ENCODE data around the gene BASP1.
A peak's percentile ranks its signal among the peaks of the same experiment; 100 is the strongest.

Gene BASP1

GRCh38 chr5:17203329-17204132 is 13.9 kb upstream of the BASP1 start:
- in situ Hi-C loops (cut with HindIII; ENCODE audit: low sequenced_read_pairs), result loop anchor here (25.0 kb wide), 1 partner anchor 1084 kb away; no protein-coding TSS in a partner anchor
- TF ChIP-seq, protein P1, sequence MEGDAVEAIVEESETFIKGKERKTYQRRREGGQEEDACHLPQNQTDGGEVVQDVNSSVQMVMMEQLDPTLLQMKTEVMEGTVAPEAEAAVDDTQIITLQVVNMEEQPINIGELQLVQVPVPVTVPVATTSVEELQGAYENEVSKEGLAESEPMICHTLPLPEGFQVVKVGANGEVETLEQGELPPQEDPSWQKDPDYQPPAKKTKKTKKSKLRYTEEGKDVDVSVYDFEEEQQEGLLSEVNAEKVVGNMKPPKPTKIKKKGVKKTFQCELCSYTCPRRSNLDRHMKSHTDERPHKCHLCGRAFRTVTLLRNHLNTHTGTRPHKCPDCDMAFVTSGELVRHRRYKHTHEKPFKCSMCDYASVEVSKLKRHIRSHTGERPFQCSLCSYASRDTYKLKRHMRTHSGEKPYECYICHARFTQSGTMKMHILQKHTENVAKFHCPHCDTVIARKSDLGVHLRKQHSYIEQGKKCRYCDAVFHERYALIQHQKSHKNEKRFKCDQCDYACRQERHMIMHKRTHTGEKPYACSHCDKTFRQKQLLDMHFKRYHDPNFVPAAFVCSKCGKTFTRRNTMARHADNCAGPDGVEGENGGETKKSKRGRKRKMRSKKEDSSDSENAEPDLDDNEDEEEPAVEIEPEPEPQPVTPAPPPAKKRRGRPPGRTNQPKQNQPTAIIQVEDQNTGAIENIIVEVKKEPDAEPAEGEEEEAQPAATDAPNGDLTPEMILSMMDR (IDR thresholded peaks at IDR 0.05; ENCODE audit: low read depth, low read length, missing control alignments), result peak; percentile 65
- no peak overlapping the region for H3K4me3 ChIP-seq (ENCODE audit: low read depth, low read length)
- peak; percentile 66 for DNase-seq (ENCODE audit: low read depth)

- in situ Hi-C loops (cut with HindIII; ENCODE audit: low sequenced_read_pairs), result loop anchor here (25.0 kb wide), 1 partner anchor 1083 kb away; no protein-coding TSS in a partner anchor
- no peak overlapping the region for H3K4me3 ChIP-seq (ENCODE audit: low read depth, low read length)
- no peak for DNase-seq (ENCODE audit: low read depth)
- TF ChIP-seq, protein P1 (IDR thresholded peaks at IDR 0.05; ENCODE audit: low read depth, low read length, missing control alignments), result no peak
Measured at GRCh38 chr5:17204133-17204489, 13.3 kb upstream of the BASP1 start.

DNA sequence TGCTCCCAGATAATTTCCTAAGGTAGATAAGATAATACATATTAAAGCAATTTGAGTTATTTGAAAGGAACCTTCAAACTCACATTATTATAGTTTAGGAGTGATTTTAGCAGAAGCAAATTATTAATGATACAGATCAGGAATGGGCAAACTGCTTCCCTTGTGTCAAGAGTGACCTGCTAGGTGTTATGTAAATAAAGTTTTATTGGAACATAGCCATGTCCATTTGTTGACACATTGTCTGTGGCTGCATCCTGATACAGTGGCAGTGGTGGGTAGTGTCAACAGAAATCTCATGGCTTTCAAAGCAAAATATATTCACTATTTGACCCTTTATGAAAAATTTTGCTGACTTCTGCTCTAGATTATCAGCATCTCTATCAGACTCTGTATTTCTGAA is 11.4 kb upstream of the BASP1 start:
- no peak overlapping the region for H3K4me3 ChIP-seq (ENCODE audit: low read depth, low read length)
- DNase-seq (ENCODE audit: low read depth), result no peak
- in situ Hi-C loops (cut with HindIII; ENCODE audit: low sequenced_read_pairs), result loop anchor here (25.0 kb wide), 1 partner anchor 1081 kb away; no protein-coding TSS in a partner anchor
- TF ChIP-seq, protein P1 (IDR thresholded peaks at IDR 0.05; ENCODE audit: low read depth, low read length, missing control alignments), result no peak

GRCh38 chr5:17212191-17212590 is 5.2 kb upstream of the BASP1 start:
- in situ Hi-C loops (cut with HindIII; ENCODE audit: low sequenced_read_pairs), result loop anchor here (25.0 kb wide), 1 partner anchor 1075 kb away; no protein-coding TSS in a partner anchor
- H3K4me3 ChIP-seq (ENCODE audit: low read depth, low read length), result no peak overlapping the region
- no peak for DNase-seq (ENCODE audit: low read depth)
- TF ChIP-seq, protein P1 (IDR thresholded peaks at IDR 0.05; ENCODE audit: low read depth, low read length, missing control alignments), result no peak

DNA sequence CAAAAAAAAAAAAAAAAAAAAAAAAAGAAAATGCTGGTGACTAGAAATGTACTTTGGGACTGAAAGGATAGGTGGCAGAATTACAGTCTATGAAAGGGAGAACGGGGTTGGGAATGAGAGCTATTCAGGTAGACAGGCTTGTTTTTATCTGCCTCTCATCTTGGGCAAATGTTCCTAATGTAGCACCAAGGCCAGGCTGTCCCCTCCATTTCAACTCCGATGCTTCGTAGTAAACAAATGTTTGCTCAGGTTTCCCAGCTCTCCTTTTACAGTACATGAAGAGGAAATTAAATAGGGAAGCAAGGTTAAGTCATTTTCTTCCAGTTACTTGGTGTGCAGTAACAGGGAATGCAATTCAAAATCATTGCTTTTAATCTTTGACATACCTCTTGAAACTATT is 4.4 kb upstream of the BASP1 start:
- no peak overlapping the region for H3K4me3 ChIP-seq (ENCODE audit: low read depth, low read length)
- DNase-seq (ENCODE audit: low read depth), result no peak
- TF ChIP-seq, protein P1 (IDR thresholded peaks at IDR 0.05; ENCODE audit: low read depth, low read length, missing control alignments), result no peak
- in situ Hi-C loops (cut with HindIII; ENCODE audit: low sequenced_read_pairs), result loop anchor here (25.0 kb wide), 1 partner anchor 1074 kb away; no protein-coding TSS in a partner anchor

DNA sequence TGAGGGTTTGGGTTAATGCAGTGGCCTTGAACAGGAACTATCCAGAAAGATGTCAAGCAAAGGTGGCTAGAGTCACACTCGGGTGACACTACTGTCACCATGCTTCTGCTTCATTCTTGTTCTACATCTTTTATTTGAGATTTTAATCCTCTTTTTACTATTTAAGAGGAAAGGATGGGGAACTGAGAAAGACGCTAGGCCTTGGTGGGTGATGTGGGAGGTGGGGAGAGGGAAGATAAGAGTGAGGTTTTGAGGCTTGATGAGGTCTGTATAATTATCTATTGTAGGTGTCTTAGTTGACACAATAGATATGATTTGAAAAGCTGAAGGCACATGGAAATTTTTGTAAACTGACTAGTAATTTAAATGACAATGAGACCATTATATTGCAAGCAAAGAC is 3.5 kb upstream of the BASP1 start:
- no peak overlapping the region for H3K4me3 ChIP-seq (ENCODE audit: low read depth, low read length)
- no peak for DNase-seq (ENCODE audit: low read depth)
- in situ Hi-C loops (cut with HindIII; ENCODE audit: low sequenced_read_pairs), result loop anchor here (25.0 kb wide), 1 partner anchor 1073 kb away; no protein-coding TSS in a partner anchor
- TF ChIP-seq, protein P1 (IDR thresholded peaks at IDR 0.05; ENCODE audit: low read depth, low read length, missing control alignments), result no peak

Measured in astrocyte of the cerebellum (primary cell).